IMR-90 (cell line): ENCODE measurements around the gene SRC. TPM values are rescaled to one million over a fixed set of nuclear protein-coding genes. Genes with fewer than 3 reads are reported as not detected.

Experiments
- ATAC-seq: fragments of 200-7000 bp; cut with Tn5 transposase; 2 replicates; pipeline ENCODE4 v1.9.1; 2020; ENCODE audit warnings: low read depth, mild to moderate bottlenecking, moderate library complexity
- BruUV-seq: library from RNA; stranded (reverse); fragments of 400-500 nt; replicated peaks from 2 replicates; lab custom pipeline; 2021; lab: Mats Ljungman, UMichigan
- CTCF ChIA-PET: fragments of 300-600 bp; formaldehyde crosslinking; extraction: SDS; loops from one replicate; lab custom pipeline; 2021; ENCODE audit warnings: antibody characterized with exemption; lab: Yijun Ruan, JAX
- POLR2A ChIA-PET: fragments of 300-600 bp; sonication (Branson Sonifier 250); formaldehyde crosslinking; loops from one replicate; lab custom pipeline; 2022; ENCODE audit warnings: antibody characterized with exemption; ENCODE audit not compliant: unreplicated experiment; lab: Charles Lee
- DNase-seq: peaks from one replicate; pipeline ENCODE4 v3.0.0; 2013
- H2AFZ ChIP-seq: replicated peaks from 2 replicates; pipeline ENCODE3; 2013; ENCODE audit warnings: low read length, mild to moderate bottlenecking; ENCODE audit not compliant: poor library complexity
- H2AK5ac ChIP-seq: 2 replicates; pipeline ENCODE4 v1.6.1; 2013; ENCODE audit warnings: low read depth, low read length, inconsistent platforms
- H2AK9ac ChIP-seq: replicated peaks from 2 replicates; pipeline ENCODE3; 2013; ENCODE audit warnings: mild to moderate bottlenecking, low read depth, low read length, moderate library complexity; ENCODE audit not compliant: poor library complexity
- H2BK120ac ChIP-seq: 2 replicates; pipeline ENCODE4 v1.6.1; 2013; ENCODE audit warnings: low read depth, low read length, inconsistent platforms
- H2BK15ac ChIP-seq: 3 replicates; pipeline ENCODE4 v1.6.1; 2013; ENCODE audit warnings: low read depth, low read length, inconsistent platforms
- H2BK20ac ChIP-seq: 2 replicates; pipeline ENCODE4 v1.6.1; 2013; ENCODE audit warnings: low read depth, mild to moderate bottlenecking, inconsistent platforms, low read length, moderate library complexity
- H2BK5ac ChIP-seq: 2 replicates; pipeline ENCODE4 v1.6.1; 2013; ENCODE audit warnings: mild to moderate bottlenecking, low read depth, low read length, inconsistent platforms; ENCODE audit not compliant: poor library complexity, severe bottlenecking
- H3K14ac ChIP-seq: replicated peaks from 2 replicates; pipeline ENCODE4 v1.6.1; 2013; ENCODE audit warnings: low read depth, low read length, inconsistent platforms
- H3K18ac ChIP-seq: 2 replicates; pipeline ENCODE4 v1.6.1; 2013; ENCODE audit warnings: low read depth, low read length, control low read depth
- H3K23ac ChIP-seq: 2 replicates; pipeline ENCODE4 v1.6.1; 2013; ENCODE audit warnings: low read depth, low read length, inconsistent platforms
- H3K27ac ChIP-seq: 2 replicates; pipeline ENCODE4 v1.5.1; 2013; ENCODE audit warnings: mild to moderate bottlenecking, control low read depth, low read length; ENCODE audit not compliant: insufficient read depth
- H3K27me3 ChIP-seq: 2 replicates; pipeline ENCODE4 v1.6.1; 2013; ENCODE audit warnings: low read length; ENCODE audit not compliant: control insufficient read depth, insufficient read depth
- H3K36me3 ChIP-seq: 2 replicates; pipeline ENCODE4 v1.6.1; 2013; ENCODE audit warnings: low read length, mixed read lengths; ENCODE audit not compliant: control insufficient read depth, insufficient read depth
- H3K4ac ChIP-seq: 2 replicates; pipeline ENCODE4 v1.6.1; 2013; ENCODE audit warnings: low read depth, low read length, inconsistent platforms
- H3K4me1 ChIP-seq: 2 replicates; pipeline ENCODE4 v1.6.1; 2013; ENCODE audit warnings: low read length, mixed read lengths; ENCODE audit not compliant: control insufficient read depth, insufficient read depth
- H3K4me2 ChIP-seq: 2 replicates; pipeline ENCODE4 v1.6.1; 2013; ENCODE audit warnings: low read depth, mild to moderate bottlenecking, control low read depth, low read length, moderate library complexity
- H3K4me3 ChIP-seq: 2 replicates; pipeline ENCODE4 v1.5.1; 2013; ENCODE audit warnings: low read depth, mild to moderate bottlenecking, control low read depth, low read length, moderate library complexity; ENCODE audit not compliant: insufficient read depth
- H3K56ac ChIP-seq: 2 replicates; pipeline ENCODE4 v1.6.1; 2013; ENCODE audit warnings: low read length, inconsistent platforms; ENCODE audit not compliant: insufficient read depth; ENCODE audit errors: extremely low read depth
- H3K79me1 ChIP-seq, 2 experiments: 2 replicates each; pipeline ENCODE4 v1.6.1; 2013; ENCODE audit warnings: low read length in 2 of 2, inconsistent platforms in 1 of 2, low read depth in 1 of 2
- H3K9ac ChIP-seq: 2 replicates; pipeline ENCODE4 v1.6.1; 2013; ENCODE audit warnings: low read depth, low read length, control low read depth
- H3K9me1 ChIP-seq: 2 replicates; pipeline ENCODE4 v1.6.1; 2013; ENCODE audit warnings: low read length, inconsistent platforms; ENCODE audit not compliant: insufficient read depth
- H3K9me3 ChIP-seq: 2 replicates; pipeline ENCODE4 v1.6.1; 2013; ENCODE audit warnings: low read length; ENCODE audit not compliant: control insufficient read depth, insufficient read depth
- H4K20me1 ChIP-seq: 2 replicates; pipeline ENCODE4 v1.6.1; 2013; ENCODE audit warnings: low read length, inconsistent platforms; ENCODE audit not compliant: insufficient read depth
- H4K5ac ChIP-seq: 2 replicates; pipeline ENCODE4 v1.6.1; 2013; ENCODE audit warnings: mild to moderate bottlenecking, low read depth, low read length, control low read depth
- H4K8ac ChIP-seq, 2 experiments: 2 replicates each; pipeline ENCODE4 v1.6.1; 2013; ENCODE audit warnings: low read depth in 2 of 2, low read length in 2 of 2, control low read depth in 1 of 2, inconsistent platforms in 1 of 2
- H4K91ac ChIP-seq: 2 replicates; pipeline ENCODE4 v1.6.1; 2013; ENCODE audit warnings: low read depth, low read length, inconsistent platforms; ENCODE audit not compliant: insufficient read depth
- BHLHE40 ChIP-seq: fragments of 150-350 bp; IDR thresholded peaks from 2 replicates; pipeline ENCODE4 v1.6.1; 2016; ENCODE audit warnings: mild to moderate bottlenecking, low read depth, low read length
- CEBPB ChIP-seq: IDR thresholded peaks from 2 replicates; pipeline ENCODE4 v1.6.1; 2012; ENCODE audit warnings: low read depth, low read length, improper control_type of control experiment
- NFE2L2 ChIP-seq: fragments of 150-350 bp; IDR thresholded peaks from 2 replicates; pipeline ENCODE4 v1.6.1; 2016; ENCODE audit warnings: low read depth, mild to moderate bottlenecking, low read length
- SMC3 ChIP-seq: fragments of 150-350 bp; IDR thresholded peaks from 2 replicates; pipeline ENCODE4 v1.6.1; 2016; ENCODE audit warnings: low read depth, mild to moderate bottlenecking, antibody characterized with exemption, low read length, moderate library complexity
- USF2 ChIP-seq: fragments of 150-350 bp; IDR thresholded peaks from 2 replicates; pipeline ENCODE4 v1.6.1; 2017; ENCODE audit warnings: mild to moderate bottlenecking, antibody characterized with exemption, low read length, low read depth
- WGBS, 2 experiments: methylation state at CpG; one replicate each; pipeline versions ENCODE4 v1.1.5 to v1.1.7; 2013; ENCODE audit warnings: missing lambda C conversion rate in 2 of 2; ENCODE audit not compliant: insufficient read length in 1 of 2; ENCODE audit errors: extremely low coverage in 2 of 2; 5-methylcytosine and 5-hydroxymethylcytosine counted together
- dilution Hi-C: fragments of 300-500 bp; cut with HindIII; formaldehyde crosslinking; loops from one replicate; pipeline ENCODE4 v1.14.3; 2018; ENCODE audit warnings: low sequenced_read_pairs; ENCODE audit not compliant: unreplicated experiment
- in situ Hi-C: fragments of 300-500 bp; cut with MboI; formaldehyde crosslinking; loops from 3 replicates; pipeline ENCODE4 v1.14.3; 2019; ENCODE audit warnings: low sequenced_read_pairs, inconsistent platforms, mixed read lengths
- intact Hi-C: fragments of 100-400 bp; cut with micrococcal nuclease; formaldehyde crosslinking; loops from 2 replicates; pipeline ENCODE4 v1.10.0; 2022
- polyA plus RNA-seq, 3 experiments: library from polyadenylated mRNA; depleted of rRNA; stranded (reverse); fragments of >200 nt; gene quantifications; 2 replicates each; pipeline ENCODE4 v1.2.3, GENCODE V29; 2012; ENCODE audit warnings: low replicate concordance in 1 of 3
- total RNA-seq: library from RNA; depleted of rRNA; stranded (reverse); fragments of >200 nt; gene quantifications from 2 replicates; pipeline ENCODE4 v1.2.3, GENCODE V29; 2012

SRC gene
- total and polyA plus RNA-seq, 2 of the 4 experiments (the other 2 are of a cell fraction), result 7.0 to 24.2 TPM

- ATAC-seq, result no peak
- TF ChIP-seq SMC3, result no peak
- TF ChIP-seq BHLHE40, result no peak
- no peak for TF ChIP-seq USF2
- TF ChIP-seq NFE2L2, result no peak
- TF ChIP-seq CEBPB, result no peak
- intact Hi-C loops (loop anchor here (5.0 kb wide), 1 partner anchor 185 kb away; no protein-coding TSS in a partner anchor), in situ Hi-C loops (loop anchor here (5.0 to 10.0 kb wide), 2 partner anchors 100 to 177 kb away; no protein-coding TSS in a partner anchor), dilution Hi-C loops (no loop called here)
- H3K4me3 ChIP-seq, result no peak overlapping the region
- H2AFZ ChIP-seq, result no peak overlapping the region
- H3K79me1 ChIP-seq, result peaks cover 9 to 49% of the 10 kb centered on the region in 2 experiments
- H3K4me2 ChIP-seq, result no peak overlapping the region
- H4K20me1 ChIP-seq, result peaks cover 8% of the 10 kb centered on the region; the same call in 1 of the 2 replicates
- H3K36me3 ChIP-seq, result peaks cover 23% of the 10 kb centered on the region
- H3K9me1 ChIP-seq, result peaks cover 6% of the 10 kb centered on the region; the same call in 1 of the 2 replicates
- no peak overlapping the region for H4K5ac ChIP-seq
- no peak overlapping the region for H4K8ac ChIP-seq
- ChIA-PET POLR2A (no interaction called here), CTCF (no interaction called here)
- H3K56ac ChIP-seq, result no peak overlapping the region
- no peak overlapping the region for H2BK120ac ChIP-seq
- no CpG with 5 or more reads among the region's 11 CpGs for WGBS, 2 experiments
- no peak overlapping the region for H2BK15ac ChIP-seq
- DNase-seq, result no peak
- H3K27ac ChIP-seq, result no peak overlapping the region
- no peak overlapping the region for H3K14ac ChIP-seq
- no peak overlapping the region for H3K18ac ChIP-seq
- BruUV-seq, result no TSS peak
- H3K23ac ChIP-seq, result no peak overlapping the region
- H3K9ac ChIP-seq, result no peak overlapping the region
- H2AK5ac ChIP-seq, result no peak overlapping the region
- H4K91ac ChIP-seq, result no peak overlapping the region
- no peak overlapping the region for H3K4ac ChIP-seq
- H3K27me3 ChIP-seq, result no peaks in the 10 kb centered on the region
- no peak overlapping the region for H2AK9ac ChIP-seq
- H2BK5ac ChIP-seq, result no peak overlapping the region
- H2BK20ac ChIP-seq, result no peak overlapping the region
- H3K9me3 ChIP-seq, result no peaks in the 10 kb centered on the region
- peaks cover 18% of the 10 kb centered on the region for H3K4me1 ChIP-seq
Measured at GRCh38 chr20:37381621-37382471, 35.9 kb downstream of the SRC start.
